Ishikawa (cell line): ENCODE results near the gene MIDN.

ENCODE experiments used
- EP300 ChIP-seq: IDR thresholded peaks from 2 replicates; pipeline ENCODE4 v1.6.1; 2012; ENCODE audit warnings: borderline replicate concordance
- RAD21 ChIP-seq: IDR thresholded peaks from 2 replicates; pipeline ENCODE4 v1.6.1; 2012; ENCODE audit warnings: low read depth
- REST ChIP-seq: IDR thresholded peaks from 2 replicates; pipeline ENCODE4 v1.6.1; 2012; ENCODE audit warnings: low read depth, mild to moderate bottlenecking
- TAF1 ChIP-seq: IDR thresholded peaks from 2 replicates; pipeline ENCODE4 v1.6.1; 2012; ENCODE audit warnings: low read depth, mild to moderate bottlenecking
- USF1 ChIP-seq: IDR thresholded peaks from 2 replicates; pipeline ENCODE4 v1.6.1; 2012
- YY1 ChIP-seq: IDR thresholded peaks from 2 replicates; pipeline ENCODE4 v1.6.1; 2012; ENCODE audit warnings: low read depth

GRCh38 chr19:1275260-1275975 is 27.0 kb downstream of the MIDN start, which contains the start of gene FAM174C:
- TF ChIP-seq EP300 (no peak), REST (no peak), RAD21 (no peak), YY1 (no peak; the same call in 1 of the 2 replicates), TAF1 (peak; percentile 70; the same call in 1 of the 2 replicates), USF1 (peak; percentile 99)
